Putamen (tissue), 1 donor: ENCODE measurements around the gene MYO18A.
"Not testable (repeated sequence)": the region's sequence is repeated elsewhere in the genome, so short reads cannot be mapped to it uniquely, and the experiment has no call there.

Experiments used
- DNase-seq: peaks from one replicate; pipeline ENCODE4 v3.0.0-alpha.2; 2016; ENCODE audit warnings: low spot score

The MYO18A gene, protein sequence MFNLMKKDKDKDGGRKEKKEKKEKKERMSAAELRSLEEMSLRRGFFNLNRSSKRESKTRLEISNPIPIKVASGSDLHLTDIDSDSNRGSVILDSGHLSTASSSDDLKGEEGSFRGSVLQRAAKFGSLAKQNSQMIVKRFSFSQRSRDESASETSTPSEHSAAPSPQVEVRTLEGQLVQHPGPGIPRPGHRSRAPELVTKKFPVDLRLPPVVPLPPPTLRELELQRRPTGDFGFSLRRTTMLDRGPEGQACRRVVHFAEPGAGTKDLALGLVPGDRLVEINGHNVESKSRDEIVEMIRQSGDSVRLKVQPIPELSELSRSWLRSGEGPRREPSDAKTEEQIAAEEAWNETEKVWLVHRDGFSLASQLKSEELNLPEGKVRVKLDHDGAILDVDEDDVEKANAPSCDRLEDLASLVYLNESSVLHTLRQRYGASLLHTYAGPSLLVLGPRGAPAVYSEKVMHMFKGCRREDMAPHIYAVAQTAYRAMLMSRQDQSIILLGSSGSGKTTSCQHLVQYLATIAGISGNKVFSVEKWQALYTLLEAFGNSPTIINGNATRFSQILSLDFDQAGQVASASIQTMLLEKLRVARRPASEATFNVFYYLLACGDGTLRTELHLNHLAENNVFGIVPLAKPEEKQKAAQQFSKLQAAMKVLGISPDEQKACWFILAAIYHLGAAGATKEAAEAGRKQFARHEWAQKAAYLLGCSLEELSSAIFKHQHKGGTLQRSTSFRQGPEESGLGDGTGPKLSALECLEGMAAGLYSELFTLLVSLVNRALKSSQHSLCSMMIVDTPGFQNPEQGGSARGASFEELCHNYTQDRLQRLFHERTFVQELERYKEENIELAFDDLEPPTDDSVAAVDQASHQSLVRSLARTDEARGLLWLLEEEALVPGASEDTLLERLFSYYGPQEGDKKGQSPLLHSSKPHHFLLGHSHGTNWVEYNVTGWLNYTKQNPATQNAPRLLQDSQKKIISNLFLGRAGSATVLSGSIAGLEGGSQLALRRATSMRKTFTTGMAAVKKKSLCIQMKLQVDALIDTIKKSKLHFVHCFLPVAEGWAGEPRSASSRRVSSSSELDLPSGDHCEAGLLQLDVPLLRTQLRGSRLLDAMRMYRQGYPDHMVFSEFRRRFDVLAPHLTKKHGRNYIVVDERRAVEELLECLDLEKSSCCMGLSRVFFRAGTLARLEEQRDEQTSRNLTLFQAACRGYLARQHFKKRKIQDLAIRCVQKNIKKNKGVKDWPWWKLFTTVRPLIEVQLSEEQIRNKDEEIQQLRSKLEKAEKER (N-terminal part only)

DNA sequence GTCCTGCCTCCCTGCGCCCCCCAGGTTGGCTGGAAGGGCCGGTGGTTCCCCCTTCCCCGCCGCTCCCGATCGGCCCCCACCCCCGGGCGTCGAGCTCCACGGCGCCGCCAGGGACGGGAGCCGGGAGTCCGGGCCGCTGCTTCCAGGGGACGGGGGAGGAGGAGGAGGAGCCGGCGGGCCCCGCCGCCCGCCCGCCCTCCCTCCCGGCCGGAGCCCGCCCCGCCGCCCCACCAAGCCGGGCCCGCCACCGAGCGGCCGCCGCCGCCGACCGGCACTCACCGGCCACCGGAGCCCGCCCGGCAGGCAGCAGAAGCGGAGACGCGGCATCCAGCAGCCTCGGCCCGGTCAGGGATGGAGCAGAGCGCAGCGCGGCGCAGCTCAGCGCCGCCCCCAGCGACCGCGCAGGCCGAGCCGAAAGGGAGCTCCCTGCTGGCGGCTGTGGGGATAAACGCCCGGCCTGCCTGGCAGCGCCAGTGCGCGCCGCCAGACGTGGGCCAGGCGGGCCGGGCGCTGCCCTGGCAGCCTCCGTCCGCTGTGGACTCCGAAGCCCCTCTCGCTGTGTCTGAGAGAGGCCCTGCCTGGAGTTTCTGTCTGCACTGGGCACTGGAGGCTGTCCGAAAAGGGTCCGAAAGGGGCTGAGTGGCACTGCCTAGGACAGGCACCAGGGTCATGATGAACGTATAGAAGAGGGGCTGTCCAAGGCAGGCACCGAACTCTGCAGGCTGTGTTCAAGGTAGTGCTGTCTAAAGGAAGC is at the start of gene MYO18A:
MYO18A (minus strand) TSS at position 365 of the 754 bp plus-strand sequence. CDS start 13,458 bp downstream, outside the sequence.
- peak; percentile 82 for DNase-seq

DNA sequence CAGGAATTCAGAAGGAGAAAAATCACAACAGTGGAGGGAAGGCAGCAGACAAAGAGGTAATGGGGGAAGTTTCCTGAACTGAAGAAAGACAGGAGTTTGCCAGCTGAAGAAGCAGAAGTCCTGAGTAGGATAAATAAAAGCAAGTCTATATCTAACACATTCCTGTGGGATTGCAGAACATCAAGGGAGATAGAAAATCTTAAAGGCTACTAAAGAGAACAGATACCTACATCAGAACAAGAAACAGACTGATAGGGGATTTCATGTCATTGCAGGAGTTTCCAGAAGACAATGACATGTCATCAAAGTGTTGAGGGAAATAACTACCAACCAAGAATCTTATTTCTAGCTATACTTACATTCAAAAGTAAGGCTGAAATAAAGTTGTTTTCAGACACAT is 45.2 kb upstream of the MYO18A start:
- DNase-seq: no peak

DNA sequence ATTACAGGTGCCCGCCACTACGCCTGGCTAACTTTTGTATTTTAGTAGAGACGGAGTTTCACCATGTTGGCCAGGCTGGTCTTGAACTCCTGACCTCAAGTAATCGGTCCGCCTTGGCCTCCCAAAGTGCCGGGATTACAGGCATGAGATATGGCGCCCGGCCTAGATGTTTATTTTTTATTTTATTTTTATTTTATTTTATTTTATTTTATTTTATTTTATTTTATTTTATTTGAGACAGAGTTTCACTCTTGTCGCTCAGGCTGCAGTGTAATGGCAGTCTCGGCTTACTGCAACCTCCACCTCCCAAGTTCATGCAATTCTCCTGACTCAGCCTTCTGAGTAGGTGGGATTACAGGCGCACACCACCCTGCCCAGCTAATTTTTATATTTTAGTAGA is 41.1 kb upstream of the MYO18A start:
- not testable (repeated sequence) for DNase-seq

DNA sequence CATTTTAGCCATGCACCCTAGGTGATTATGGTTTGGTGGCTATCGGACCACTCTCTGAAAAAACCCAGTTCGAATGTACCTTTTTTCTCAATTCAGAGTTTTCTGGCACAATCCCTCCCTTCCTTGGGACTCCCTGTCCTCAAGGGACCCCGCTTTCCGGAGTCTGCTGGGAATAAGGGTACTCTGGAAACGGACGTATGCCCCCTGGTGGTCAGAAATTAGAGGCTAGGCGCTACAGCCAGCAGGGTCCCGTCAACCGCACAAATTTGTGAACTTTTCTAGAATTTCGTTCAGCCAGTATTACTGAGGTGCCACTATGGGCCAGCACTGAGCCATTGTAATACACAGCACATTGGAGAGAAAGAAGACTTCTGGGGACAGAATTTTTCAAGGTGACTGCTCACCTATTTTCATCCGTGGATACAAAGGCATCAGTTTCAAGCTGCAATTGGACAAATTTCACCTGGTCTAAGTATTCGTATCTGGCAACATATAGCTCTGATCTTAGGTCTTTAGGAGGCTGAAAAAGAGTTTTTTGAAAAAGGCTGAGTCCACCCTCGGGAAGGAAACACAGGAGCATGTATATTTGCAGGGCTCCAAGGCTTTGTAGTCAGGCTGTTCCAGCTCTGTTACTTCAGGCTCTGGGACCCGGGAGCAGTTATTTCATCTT is 39.3 kb upstream of the MYO18A start:
- peak; percentile 88 for DNase-seq

DNA sequence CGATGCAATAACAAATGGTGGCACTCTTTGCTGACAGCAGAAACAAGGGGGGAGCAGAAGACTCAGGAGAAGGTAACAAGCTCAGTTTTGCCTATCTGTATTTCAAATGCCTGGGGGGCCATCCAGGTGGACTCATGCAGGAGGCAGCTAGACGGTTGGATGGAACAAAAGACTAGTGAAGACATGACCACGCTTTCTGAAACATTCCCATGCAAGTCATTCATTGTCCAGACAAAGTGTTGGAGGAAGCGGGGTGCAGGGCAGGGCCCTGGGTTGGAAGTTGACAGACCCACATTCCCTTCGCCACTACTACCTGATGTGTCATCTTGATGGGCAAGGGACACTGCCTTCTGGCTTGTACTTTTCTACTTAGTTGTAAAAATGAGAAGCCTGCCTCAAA is 36.7 kb upstream of the MYO18A start:
- DNase-seq: no peak

DNA sequence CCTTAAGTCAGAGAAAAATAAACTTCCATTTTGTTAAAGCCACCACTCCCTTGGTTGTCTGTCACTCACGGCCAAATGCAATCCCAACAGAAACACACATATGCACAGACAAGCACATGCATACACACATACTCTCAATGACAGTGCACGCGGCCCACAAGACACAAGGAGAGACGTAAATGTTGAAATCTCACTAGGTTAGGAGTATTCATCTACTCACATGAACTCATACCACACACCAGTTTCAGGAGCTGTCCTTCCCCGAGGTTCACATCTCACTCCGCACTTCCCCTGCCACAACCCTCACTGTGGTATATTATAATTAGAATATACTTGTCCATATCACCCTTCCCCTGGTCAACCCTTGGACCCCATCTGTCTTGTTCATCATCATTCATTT is 36.0 kb upstream of the MYO18A start:
- no peak for DNase-seq

DNA sequence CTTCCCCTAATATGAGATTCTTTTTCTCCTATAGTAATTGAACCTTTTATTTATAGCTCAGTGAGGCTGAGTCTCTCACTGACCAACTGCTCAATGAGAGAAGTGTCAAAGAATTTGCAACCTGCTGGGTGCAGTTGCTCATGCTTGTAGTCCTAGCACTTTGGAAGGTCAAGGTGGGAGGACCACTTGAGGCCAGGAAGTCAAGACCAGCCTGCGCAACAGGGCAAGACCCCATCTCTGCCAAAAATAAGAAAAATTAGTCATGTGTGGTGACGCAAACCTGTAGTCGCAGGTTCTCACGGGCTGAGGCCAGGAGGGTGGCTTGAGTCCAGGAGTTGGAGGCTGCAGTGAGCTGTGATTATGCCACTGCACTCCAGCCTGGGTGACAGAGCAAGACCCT is 35.5 kb upstream of the MYO18A start:
- DNase-seq: no peak

DNA sequence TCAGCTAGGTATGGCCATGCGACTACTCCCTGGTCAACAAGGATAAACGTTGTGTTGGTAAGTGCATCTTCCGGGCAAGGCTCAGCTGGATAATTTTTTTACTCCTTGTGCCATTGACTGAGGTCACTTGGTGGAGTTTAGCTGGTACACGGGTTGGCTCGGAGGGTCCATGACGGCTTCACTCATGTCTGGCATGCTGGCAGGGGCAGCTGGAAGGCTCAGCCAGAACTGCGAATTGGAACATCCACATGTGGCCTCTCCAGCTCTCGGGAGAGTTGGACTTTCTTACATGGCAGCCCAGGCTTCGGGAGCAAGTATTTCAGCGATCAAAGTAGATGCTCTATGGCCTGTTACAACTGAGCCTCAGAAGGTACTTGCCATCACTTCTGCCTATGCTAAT is 35.0 kb upstream of the MYO18A start:
- DNase-seq: no peak

DNA sequence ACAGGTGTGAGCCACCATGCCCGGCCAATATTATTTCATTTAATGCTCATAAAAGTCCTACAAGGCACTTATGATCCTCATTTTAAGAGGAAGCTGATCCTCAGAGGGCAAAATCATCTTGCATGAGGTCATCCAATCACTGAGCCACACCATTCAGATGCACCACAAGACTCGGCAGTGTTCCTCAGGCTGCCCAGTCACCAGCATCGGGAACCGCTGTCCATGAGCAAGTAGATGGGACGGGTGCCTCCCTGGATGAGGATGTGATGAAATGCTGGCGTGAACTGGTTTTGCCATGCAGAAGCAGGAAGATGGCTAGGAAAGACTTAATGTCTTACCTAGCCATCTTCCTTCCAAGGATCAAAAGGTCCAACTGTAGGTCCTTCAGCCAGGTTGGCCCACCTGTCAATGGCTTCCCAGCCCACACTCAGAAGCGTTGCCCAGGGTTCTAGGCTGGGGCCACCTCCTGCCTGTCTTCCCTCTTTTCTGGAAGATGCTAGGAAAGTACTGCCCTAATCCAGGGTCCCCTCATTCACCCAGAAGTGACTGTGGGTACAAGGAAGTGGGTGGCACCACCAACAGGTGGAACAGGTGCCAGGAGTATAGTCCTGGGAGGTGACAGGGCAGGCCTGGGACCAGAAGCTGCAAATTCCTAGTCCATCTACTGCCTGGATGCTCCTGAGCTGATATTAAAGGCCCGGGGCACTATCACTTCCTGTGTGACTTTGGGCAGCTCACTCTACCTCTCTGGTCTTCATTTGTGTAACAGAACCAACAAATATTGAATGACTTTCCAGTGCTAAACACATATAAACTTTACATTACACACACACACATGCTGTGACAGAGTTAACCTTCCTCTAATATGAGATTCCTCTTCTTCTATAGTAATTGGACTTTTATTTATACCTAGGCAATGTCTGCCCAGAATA is 34.3 kb upstream of the MYO18A start:
- no peak for DNase-seq

DNA sequence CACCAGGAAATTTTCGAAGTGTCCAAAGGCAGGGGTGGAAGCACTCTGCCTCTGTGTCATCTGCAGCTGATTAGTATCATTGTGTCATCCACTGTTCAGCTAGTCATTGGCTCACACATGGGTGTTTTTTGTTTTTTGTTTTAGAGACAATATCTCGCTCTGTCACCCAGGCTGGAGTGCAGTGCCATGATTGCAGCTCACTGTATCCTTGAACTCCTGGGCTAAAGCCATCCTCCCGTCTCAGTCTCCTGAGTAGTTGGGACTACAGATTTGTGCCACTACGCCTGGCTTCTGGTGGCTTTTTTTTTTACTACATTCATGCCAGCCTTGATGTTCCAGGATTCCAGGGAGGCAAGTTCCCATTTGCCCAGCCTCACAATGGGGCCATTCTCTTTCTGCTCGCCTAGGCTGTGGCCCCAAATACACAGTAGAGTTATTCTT is 32.5 kb upstream of the MYO18A start:
- peak; percentile 96 for DNase-seq

DNA sequence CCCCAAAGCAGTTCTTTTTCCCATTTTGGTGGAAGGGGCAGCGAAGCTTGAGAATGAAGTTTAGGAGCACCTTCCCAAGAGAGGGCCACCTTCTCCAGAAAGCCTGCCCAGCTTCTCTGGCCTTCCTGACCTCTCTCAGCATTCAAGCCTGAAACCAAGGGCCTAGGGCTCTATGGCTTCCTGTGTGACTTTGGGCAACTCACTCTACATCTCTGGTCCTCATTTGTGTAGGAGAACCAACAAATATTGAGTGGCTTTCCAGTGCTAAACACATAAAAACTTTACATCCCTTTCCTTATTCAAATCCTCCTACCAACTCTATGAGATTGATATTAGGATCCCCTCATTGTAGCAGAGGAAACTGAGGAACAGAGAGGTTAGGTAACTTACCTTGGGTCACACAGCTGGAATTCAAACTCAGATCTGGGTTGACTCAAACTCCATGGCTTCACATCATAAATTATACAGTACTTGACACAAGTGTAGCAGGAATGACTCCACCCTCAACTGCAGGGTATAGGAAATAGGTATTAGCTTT is 32.0 kb upstream of the MYO18A start:
- no peak for DNase-seq

DNA sequence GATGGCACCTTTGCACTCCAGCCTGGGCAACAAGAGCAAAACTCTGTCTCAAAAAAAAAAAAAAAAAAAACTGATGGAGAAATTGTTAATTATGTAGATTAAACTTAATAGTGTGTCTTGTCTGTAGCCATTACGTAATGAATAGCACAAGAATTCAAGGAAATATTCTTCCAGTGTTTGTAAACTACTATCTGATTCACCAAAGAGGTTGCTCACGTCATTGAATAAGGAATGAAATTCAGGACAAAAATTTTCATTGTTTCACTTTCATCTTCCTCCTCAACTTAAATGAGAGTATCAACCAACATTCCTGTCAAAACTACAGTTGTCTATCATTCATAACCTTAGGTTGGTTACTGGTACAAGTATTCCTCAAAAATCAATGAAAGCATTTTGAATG is 30.7 kb upstream of the MYO18A start:
- no peak for DNase-seq

DNA sequence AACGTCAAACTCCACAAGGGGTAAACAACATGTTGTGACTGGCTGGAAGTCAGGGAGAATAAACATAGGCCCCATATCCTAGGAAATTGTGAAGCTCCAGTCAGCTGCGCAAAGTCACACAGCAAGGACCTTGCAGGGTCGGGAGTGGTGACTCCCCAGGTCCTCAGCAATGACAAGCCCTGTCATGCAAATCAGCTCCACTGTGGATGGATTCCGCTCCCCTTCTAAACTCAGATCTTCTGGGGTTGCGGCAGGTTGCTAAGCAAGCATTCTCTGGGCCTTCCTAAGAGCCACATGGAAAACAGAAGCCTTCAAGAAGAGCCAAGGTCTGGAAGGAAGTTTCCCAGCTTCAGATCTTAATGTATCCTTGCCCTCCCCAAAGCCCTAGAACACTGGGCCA is 28.9 kb upstream of the MYO18A start:
- no peak for DNase-seq

DNA sequence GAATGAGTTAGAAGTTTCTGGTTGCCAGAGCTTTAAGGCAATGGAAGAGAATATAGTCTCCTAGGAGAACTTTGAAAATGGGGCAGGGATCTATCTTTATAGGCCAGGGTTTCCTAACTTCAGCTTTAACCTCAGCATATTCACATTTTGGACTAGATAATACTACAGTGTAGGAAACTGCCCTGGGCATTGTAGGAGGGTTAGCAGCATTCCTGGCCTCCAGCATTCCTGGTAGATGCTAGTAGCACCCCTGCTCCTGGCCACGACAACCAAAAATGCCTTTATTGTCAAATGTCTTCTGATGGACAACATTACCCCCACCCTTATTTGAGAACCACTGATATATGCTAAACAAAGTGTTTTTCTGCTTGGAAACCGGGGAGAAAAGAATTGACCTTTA is 27.8 kb upstream of the MYO18A start:
- no peak for DNase-seq

DNA sequence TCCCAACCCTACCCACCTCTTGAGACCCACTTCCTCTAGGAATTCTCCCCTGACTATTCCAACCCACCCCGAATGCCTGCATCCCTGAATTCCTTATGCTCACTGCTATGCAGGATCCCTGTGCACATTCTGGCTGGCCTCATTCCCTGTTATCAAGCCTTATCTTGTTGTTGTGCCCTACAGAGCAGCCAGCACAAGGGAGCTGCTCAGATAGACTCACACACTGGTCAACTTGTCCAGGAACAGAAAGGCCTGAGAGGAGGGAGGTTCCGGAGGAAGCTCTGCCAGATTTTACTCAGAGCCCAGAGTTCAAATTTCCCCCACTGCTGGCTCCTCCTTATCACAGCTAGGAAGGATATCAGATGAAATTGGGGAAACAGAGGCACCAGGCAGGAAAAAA is 24.8 kb upstream of the MYO18A start:
- no peak for DNase-seq

DNA sequence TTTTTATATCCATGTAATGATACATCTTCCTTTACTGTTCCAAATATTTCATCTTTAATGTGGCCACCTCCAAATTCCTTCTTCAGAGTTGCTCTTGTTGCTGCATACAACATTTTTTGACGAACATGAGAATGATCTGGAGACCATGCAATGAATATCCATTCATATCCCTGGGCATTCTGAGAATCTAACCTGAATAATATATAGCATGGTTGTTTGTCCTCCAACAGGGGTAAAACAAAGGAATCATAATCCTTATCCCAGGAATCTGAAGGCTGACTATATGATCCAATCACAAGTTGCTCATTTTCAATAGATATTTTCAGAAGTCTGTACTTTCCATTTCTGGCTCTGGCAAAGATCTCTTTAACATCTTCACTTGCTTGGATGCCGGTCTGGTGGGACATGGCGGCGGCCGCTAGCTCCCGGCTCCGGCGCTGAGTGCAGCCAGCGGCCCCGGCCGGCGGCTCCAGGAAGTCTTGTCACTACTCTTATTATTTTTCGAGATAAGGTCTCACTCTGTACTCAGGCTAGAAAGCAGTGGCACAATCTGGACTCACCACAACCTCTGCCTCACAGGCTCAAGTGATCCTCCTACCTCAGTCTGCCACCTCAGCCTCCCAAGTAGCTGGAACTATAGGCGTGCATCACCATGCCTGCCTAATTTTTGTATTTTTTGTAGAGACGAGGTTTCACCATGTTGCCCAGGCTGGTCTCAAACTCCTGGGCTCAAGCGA is 24.0 kb upstream of the MYO18A start:
- not testable (repeated sequence) for DNase-seq

DNA sequence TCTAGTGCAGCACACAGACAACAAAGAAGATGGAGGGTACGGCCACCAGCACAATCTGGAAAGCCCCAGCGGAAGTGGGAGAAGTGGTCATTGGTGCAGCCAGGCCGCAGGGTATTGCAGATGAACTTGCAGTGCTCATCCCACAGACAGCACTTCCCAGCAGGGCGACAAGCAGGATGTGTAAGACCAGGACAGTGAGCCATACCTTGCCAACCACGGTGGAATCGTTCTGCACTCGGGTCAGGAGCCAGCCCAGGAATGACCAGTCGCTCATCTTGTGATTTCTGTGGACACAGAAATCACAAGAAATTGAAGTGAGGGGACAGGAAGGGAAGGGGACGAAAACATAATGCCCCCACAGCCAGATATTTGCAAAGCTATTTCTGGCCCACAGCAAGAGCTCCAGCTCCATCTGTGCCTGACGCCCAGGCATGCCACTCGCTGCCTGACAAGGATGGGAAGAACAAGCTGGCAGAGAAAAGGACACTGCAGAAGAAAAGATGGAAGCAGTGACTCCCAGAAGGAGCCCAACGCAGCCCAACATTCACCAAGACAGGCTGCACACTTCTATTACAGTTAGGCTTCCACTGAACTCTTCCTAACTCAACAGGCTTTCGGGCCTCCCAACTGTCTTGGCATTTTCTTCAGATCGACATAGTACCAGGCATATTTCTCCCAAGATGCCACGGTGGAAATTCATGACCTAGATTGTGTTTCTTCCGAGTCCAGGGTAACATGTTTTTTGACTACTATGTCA is 17.5 kb upstream of the MYO18A start:
- DNase-seq: no peak
